ENCODE results near the gene NCSTN. TPM values are rescaled to one million over a fixed set of nuclear protein-coding genes. Genes with fewer than 3 reads are reported as not detected.

The NCSTN gene
- total RNA-seq, 4 donors from 2014 or later = 34.7 to 173 (median 158) TPM

- TF ChIP-seq CTCF (IDR thresholded peaks at IDR 0.05) (no peak), POLR2A (IDR thresholded peaks at IDR 0.05) (no peak)
- H3K27ac ChIP-seq = no peak overlapping the region
- no peak for DNase-seq
- H3K36me3 ChIP-seq = peaks cover 0 to 53% (median 0%) of the 10 kb centered on the region in 3 donors
- no peaks in the 10 kb centered on the region for H3K27me3 ChIP-seq
- H3K4me3 ChIP-seq = no peak overlapping the region
- H3K9me3 ChIP-seq = no peaks in the 10 kb centered on the region
- H3K4me1 ChIP-seq = no peaks in the 10 kb centered on the region
Measured at GRCh38 chr1:160359559-160360226, 16.5 kb downstream of the NCSTN start.

- H3K9me3 ChIP-seq = no peaks in the 10 kb centered on the region
- H3K4me1 ChIP-seq = no peaks in the 10 kb centered on the region
- no peak overlapping the region for H3K27ac ChIP-seq
- no peak overlapping the region for H3K4me3 ChIP-seq
- no peaks in the 10 kb centered on the region for H3K27me3 ChIP-seq
- H3K36me3 ChIP-seq = peaks cover 0 to 47% (median 0%) of the 10 kb centered on the region in 3 donors
- DNase-seq = no peak
- no peak for TF ChIP-seq POLR2A (IDR thresholded peaks at IDR 0.05)
- TF ChIP-seq CTCF (IDR thresholded peaks at IDR 0.05) = no peak
Measured at GRCh38 chr1:160360227-160360695, 17.1 kb downstream of the NCSTN start.

GRCh38 chr1:160361199-160361598, 18.0 kb downstream of the NCSTN start:
- Histone ChIP-seq H3K4me3 (no peak overlapping the region), H3K9me3 (no peaks in the 10 kb centered on the region), H3K27ac (no peak overlapping the region), H3K27me3 (no peaks in the 10 kb centered on the region), H3K4me1 (no peaks in the 10 kb centered on the region), H3K36me3 (peaks cover 0 to 38% (median 0%) of the 10 kb centered on the region in 3 donors)
- TF ChIP-seq POLR2A (IDR thresholded peaks at IDR 0.05) = no peak
- TF ChIP-seq CTCF (IDR thresholded peaks at IDR 0.05) = no peak
- no peak for DNase-seq

- Histone ChIP-seq H3K9me3 (no peaks in the 10 kb centered on the region), H3K27ac (no peak overlapping the region)
- TF ChIP-seq POLR2A (IDR thresholded peaks at IDR 0.05) = no peak
- no peak for TF ChIP-seq CTCF (IDR thresholded peaks at IDR 0.05)
Measured at GRCh38 chr1:160361814-160362167, 18.6 kb downstream of the NCSTN start.

GRCh38 chr1:160362168-160362957, 19.2 kb downstream of the NCSTN start:
- no peak for DNase-seq
- no peak overlapping the region for H3K4me3 ChIP-seq
- no peak overlapping the region for H3K27ac ChIP-seq
- no peak for TF ChIP-seq POLR2A (IDR thresholded peaks at IDR 0.05)
- TF ChIP-seq CTCF (IDR thresholded peaks at IDR 0.05) = no peak
- no peaks in the 10 kb centered on the region for H3K27me3 ChIP-seq
- no peaks in the 10 kb centered on the region for H3K4me1 ChIP-seq
- H3K36me3 ChIP-seq = peaks cover 0 to 26% (median 0%) of the 10 kb centered on the region in 3 donors
- no peaks in the 10 kb centered on the region for H3K9me3 ChIP-seq

More at GRCh38 chr1:160361814-160362167, 18.6 kb downstream of the NCSTN start:
- H3K4me3 ChIP-seq = no peak overlapping the region
- DNase-seq = no peak
- H3K27me3 ChIP-seq = no peaks in the 10 kb centered on the region
- H3K36me3 ChIP-seq = peaks cover 0 to 32% (median 0%) of the 10 kb centered on the region in 3 donors
- no peaks in the 10 kb centered on the region for H3K4me1 ChIP-seq

Data from Peyer's patch (tissue), 4 donors.